ENCODE measurements around the gene KCNJ15.
A peak's percentile ranks its signal among the peaks of the same experiment; 100 is the strongest.
"Not testable (repeated sequence)": the region's sequence is repeated elsewhere in the genome, so short reads cannot be mapped to it uniquely, and the experiment has no call there.

Gene KCNJ15

DNA sequence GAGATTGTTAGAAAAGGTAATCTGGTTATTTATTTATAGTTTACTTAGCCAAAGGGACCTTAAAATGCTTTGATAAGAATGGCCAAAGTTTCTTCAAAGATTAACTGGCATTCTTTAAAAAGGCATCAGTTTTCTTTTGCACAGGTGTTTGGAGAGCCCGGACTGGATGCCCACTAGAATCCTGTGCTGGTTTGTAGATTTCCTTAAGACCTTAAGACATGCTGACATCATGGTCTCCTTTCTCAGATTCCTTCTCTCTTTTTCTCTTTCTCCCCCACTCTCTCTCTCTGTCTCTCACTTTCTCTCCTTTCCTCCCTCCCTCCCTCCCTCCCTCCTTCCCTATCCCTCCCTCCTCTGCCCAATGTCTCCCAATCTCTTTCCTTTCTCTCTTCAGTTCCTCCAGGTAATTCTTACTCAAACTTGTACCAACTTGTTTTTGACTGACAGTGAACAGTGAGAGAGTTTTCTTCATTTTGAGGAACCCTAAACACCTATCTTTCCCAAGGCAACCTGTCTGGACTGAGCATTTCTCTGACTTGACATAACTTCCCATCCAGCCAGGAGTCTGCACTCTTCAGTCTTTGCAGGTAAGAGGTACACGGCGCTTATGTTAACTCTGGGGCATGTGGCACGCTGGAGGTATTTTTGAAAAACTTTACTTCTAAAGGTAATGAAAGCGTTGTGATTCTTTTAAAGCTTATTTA lies at the start of gene KCNJ15:
Gene KCNJ15, plus strand, starts transcription at position 393 of the 704 bp plus-strand sequence. CDS start 42,271 bp downstream, outside the sequence.
- no peak for DNase-seq

DNA sequence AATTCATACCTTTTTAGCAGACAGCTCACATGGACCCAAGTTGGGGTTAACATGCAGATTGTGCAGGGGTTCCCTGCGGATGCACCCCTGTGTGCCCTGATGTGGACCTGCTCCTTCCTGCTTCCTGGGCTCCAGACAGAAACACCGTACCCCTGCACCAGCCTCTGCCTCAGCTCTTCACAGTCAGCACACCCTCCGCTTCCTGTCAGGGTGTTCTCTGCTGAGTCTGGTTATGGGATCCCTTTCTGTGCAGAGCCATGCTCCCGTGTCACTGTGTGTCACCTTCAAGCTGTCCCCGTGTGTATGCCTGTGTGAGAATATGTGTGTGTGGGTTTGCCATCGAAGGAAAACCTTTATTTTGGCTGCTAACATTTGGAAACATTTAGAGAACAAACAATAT lies 48.7 kb upstream of the KCNJ15 start:
- no peak for DNase-seq

DNA sequence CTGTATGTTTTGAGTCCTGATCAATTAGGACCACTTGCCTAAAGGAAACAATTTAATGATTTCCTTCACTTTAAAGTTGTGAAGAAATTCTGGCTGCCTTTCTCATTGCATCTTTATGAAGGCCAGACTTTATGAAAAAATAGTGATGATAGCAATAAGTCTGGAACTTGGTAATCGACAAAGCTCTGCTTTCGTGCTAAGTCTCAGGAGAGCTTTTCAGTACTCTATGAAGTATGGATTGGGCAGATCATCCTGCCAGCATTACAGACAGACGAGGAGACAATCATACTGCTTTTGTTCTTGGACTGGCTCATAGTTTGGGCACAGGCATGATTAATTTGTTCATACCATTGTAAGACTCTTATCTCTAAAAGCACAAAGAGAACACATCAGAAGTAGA lies 45.5 kb upstream of the KCNJ15 start:
- no peak for DNase-seq

DNA sequence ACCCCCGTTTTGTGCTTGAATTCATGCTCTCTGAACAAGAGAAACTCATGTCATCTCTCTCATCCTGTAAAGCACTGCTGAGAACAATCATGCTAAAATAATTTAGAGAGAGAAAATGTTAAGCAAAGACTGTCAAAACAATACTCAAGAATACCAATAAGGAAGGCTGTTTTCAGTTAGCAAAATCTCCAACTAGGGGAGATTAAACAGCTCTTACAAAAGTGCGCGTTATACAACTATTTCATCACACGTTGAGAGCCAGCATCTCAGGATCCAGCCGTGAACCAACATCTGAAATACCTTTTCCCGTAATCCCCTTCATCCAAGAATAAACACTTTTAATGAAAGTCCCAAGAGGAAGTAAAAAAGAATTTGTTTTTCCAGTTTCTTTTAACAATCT lies 44.1 kb upstream of the KCNJ15 start:
- no peak for DNase-seq

DNA sequence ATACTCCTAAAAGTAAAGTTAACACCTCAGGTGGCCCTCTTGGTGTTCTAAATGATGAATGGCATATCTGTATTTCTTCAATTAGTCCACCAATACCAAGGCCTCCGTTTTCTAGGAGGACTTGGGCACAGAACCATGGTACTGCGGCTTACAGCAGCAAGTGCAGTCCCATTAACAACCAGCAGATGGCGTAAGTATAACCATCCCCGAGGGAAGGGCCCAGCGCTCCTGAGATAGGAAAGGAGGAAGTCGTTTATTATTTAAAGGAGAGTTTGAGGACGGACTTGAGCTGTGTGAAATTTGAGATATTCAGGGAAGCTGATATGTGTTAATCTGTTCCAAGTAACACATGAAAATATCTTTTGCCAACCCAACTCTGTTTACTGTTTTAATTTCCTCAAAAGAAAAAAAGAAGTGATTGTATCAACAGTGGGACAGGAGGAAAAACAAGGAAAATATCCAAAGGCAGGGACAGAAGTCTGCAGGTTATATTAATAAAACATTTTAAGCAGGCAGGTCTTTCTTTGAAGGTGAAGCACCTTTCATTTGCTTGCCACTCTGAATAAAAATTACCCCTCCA lies 37.7 kb upstream of the KCNJ15 start:
- peak; percentile 24 for DNase-seq

DNA sequence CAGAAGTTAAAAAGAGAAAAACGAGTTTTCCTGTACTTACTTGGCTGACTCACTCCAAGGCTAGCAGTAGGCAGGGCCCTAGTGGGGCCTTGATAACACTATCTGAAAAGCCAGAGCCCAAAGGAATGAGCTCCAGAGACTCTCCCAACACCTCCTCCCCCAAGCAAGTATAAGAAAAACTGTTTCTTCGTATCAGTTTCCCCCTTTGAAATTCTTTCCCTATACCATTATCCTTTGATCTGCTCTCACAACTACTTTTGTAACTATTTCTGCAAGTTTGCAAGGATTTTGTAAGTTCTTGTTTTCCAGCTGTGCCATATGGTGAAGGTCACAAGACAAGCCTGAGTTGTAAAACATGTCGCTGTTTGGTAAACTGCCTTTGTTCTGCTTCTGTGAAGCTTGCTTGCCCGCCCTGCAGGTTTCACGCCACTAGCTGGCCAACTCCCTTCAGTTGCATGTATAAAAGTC lies 36.5 kb upstream of the KCNJ15 start:
- DNase-seq: no peak

DNA sequence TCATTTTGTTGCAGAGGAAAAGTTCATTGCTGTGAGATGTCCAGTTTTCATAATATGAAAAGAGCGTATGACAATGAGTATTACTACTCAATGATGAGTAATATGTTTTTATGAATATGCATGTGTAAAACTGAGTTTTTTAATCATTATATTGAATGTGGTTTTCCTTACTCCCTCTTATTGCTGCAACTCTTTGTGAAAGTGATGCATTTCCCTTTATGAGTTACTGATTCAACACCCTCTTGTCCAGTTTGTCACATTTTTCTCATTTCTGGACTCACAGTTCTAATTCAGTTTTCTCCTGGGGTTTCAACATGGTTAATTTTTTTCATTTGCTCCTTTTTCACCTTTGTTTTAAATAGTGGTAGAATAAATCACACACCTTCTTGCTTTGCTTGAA lies 35.2 kb upstream of the KCNJ15 start:
- no peak for DNase-seq

DNA sequence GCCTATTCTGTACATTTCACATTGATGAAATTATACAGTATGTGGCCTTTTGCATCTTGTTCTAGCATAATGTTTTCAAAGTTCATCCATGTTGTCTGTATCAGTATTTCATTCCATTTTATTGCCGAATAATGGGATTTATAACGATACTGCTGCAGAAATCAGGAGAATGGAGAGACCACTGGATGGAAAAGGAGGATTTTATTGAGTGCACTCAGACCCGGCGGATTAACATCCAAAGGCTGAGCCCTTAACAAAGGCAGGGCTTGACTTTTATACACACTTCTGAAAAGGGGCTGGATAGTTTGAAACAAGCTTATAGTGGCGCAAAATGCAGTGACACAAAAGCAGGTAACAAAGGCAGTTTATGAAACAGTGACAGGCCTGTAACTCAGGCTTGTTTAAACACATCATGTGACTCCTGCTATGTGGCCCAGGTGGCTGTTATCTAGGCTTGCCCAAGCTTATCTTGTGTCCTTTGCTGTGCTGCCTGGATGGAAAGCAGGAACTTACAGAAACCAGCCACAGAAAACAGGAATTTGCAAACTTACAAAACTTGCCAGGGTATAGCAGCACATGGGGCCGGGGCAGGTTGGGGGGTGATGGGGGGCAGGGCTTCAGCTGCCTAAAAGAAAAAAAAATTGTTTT lies 32.8 kb upstream of the KCNJ15 start:
- DNase-seq: no peak

DNA sequence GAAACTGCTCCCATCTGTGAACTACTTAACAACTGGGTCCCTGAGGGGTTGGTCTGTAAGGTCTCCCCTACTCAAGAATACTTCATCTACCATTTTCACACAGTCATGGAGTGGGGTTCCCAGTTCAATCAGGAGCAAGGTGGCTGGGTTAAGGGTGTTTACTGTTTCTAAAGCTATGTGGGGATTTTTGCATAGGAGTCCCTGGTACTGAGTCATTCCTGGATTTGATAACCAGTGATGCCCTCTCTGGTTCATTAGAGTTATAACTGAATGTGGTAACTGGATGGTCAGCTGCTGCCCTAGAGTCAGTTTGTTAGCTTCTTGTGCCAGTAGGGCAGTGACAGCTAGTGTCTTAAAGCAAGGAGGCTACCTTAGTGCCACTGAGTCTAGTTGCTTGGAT lies 29.4 kb upstream of the KCNJ15 start:
- DNase-seq: no peak

DNA sequence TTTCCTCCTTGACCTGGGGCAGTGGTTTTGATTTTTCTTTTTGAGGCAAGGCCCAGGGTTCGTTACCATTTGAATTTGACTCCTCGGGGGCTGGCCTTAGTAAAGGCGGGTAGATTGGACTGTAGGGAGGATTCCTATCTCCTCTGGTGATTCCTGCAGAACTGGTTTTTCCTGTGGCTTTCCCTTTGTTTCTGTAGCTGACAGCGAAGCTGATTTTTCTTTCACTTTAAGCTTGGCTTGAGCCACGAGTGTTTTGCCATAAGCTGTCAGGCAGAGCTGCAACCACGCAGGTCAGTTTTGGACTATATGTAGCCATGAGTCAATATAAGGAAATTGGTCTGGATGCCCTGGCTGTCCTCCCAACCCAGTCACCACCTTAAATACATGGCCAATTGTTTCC lies 28.7 kb upstream of the KCNJ15 start:
- DNase-seq: no peak

DNA sequence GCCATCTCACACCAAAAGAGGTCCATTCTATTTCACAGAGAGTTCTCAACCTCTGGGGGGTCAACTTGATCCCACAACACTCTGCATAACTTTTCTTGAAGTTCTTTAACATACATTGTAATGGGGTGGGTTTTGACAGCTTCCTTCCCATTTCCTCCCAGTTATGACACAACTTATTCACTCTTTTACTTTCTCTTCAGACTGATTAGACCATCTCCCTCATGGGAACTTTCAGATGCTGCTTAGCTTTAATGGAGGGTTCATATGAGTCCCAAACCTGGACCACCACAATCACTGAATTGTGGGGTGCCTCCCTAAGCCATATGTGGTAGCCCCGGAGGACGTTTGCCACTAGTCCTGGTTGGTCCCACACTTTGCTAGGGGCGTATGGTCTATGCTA lies 28.3 kb upstream of the KCNJ15 start:
- no peak for DNase-seq

DNA sequence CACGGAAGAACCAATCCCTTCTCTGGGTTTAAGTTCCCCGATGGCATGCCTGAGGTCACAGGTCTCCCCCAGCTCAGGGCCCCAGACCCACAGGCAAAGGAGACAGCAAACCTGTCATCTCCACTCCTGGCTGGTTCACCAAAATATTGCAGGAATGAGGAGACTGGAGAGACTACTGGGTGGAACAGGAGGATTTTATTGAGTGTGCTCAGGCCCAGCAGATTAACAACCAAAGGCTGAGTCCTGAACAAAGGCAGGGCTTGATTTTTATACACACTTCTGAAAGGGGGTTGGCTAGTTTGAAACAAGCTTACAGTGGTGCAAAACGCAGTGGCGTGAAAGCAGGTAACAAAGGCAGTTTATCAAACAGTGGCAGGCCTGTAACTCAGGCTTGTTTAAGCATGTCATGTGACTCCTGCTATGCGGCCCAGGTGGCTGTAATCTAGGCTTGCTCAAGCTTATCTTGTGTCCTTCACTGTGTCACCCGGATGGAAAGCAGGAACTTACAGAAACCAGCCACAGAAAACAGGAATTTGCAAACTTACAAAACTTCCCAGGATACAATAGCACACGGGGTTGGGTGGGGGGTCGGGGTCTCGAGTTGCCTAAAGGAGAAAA lies 27.4 kb upstream of the KCNJ15 start:
- DNase-seq: no peak

DNA sequence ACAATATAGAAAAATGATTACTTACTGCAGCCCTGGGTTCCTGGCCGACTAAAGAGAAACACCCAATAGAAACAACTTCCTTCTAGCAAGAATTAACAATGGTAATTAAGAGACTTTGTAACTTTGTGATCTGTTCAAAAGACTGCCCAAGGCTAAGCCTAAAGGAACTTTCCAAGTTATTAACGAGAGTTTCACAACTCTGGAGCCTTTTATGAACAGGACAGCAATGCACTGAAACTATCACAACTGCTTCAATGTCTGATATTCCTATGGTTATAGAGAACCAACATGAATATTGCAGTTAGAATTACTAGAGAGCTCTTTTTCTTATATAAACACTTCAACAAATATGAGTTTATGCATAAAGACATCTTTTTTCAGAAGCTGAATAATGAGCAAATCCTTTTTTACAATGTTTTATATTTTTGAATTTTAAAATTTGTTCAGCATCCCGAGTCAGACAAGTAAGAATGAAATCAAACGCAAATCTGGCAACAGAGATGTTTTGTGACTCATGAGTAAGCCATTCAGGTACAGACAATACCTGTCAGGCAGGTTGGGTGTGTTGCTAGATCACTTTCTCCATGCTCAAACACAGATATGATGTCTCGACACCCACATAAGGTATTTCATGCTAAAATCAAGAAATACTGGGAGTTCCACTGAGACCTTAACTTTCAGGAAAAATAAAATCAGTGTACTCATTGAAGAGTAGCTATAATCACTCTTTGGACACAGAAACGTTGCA lies 22.2 kb upstream of the KCNJ15 start:
- no peak for DNase-seq

DNA sequence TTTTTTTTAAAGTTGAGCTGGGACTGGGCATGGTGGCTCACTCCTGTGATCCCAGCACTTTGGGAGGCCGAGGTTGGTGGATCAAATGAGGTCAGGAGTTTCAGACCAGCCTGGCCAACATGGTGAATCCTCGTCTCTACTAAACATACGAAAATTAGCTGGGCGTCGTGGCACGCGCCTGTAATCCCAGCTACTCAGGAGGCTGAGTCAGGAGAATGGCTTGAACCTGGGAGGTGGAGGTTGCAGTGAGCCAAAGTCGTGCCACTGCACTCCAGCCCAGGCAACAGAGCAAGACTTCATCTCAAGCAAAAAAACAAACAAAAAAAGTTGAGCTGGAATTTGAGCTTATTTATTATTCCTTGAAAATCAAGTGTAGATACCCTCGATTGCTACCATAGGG lies 21.5 kb upstream of the KCNJ15 start:
- DNase-seq: not testable (repeated sequence)

DNA sequence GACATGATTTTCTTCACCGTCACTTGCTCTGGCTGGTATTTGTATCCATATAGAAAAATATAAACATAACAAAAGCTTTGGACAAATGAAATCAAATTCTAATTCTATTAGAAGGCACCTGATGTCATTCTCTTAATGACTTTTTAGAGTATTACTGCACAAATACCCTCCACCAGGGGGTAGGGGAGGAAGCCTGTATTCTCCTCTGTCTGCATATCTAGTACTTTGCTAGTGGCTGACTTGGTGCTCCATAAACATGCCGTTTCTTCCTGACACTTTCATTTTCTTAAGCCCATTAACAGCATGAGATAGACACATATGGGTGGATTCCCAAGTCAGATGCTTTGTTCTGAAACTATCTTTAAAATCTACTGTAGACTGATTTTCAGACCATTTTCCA lies 20.6 kb upstream of the KCNJ15 start:
- no peak for DNase-seq

DNA sequence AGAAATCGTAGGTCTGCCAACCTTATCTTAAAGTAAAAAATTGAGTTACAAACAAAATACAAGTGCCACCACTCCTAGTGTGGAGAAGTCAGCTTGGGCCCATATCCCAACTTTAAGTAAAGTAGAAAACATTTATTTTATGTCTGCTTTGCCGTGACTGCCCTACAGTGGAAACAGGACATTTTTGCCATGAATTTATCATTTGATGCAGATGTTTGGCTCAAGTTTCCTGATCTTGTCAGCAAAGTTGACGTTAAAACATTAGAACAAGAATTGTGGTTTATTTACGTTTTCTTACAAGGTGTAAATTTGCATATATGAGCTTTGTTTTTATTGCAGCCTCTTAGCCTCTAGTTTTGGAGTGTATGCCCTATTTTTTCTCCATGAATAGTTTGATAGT lies 17.1 kb upstream of the KCNJ15 start:
- no peak for DNase-seq

DNA sequence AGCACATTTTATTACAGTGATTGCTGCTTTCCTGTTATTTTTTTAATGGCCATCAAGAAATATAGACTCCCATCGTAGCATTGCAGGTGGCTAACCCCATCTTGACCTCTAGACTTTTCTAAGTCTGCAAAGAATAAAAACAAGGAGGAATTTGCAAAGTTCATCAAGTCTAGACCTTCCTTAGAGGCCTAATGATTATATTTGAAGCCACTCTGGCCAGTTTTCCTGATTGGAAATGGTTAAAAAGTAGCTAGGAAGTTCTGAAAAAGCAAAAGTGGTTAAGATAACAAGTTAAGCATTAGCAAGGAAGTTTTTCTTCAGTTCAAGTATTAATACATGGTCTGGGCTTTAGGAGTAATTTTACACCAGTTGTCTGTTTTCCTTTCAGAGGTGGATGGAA lies 16.7 kb upstream of the KCNJ15 start:
- DNase-seq: no peak

DNA sequence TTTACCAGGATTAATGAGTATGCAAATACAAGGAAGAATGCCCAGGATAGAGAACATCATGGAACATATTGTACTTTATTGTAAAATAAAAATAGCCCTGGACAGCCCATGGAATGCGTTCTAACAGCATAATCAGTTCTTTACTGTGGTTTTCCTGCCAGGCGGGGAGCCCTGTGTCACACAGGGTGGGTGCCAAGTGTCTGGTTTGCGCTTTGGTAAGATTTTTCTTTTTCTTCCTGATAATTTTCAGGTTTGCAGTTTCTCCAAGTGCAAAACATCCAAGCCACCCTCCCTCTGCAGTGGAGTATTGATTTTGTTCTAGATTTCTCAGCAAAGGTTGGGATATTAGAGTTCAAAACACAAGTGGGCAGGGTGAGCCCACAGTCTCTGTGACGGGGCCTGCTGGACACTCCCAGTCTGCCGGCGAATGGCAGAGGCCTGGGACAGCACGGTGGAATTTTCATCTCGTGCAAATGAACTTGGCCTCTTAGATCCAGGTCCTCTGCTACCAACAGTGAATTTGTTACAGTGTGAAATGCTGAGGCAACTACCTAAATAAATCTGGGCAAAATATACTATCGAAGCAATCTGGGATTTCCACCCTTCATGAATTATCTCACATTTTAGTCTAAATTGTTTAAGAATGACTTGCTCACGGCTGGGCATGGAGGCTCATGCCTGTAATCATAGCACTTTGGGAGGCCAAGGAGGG lies 15.6 kb upstream of the KCNJ15 start:
- DNase-seq: no peak

DNA sequence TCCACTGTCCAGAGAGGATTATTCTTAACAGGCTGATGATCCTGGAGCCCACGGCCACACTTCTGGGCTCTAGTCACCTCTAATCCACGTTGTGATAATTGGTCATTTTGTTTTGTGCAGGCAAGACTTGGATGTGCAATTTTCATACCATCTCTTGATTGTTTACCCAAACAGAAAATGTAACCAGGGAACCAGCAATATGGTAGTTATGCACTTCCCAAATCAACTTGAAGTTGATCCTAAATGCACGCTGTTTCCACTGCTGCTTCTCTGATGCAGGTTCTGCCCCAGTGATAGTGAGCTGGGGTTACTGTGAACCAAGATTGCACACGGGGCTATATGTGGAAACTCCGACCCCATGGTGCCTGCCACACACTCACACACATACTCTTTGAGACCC lies 14.7 kb upstream of the KCNJ15 start:
- DNase-seq: no peak

DNA sequence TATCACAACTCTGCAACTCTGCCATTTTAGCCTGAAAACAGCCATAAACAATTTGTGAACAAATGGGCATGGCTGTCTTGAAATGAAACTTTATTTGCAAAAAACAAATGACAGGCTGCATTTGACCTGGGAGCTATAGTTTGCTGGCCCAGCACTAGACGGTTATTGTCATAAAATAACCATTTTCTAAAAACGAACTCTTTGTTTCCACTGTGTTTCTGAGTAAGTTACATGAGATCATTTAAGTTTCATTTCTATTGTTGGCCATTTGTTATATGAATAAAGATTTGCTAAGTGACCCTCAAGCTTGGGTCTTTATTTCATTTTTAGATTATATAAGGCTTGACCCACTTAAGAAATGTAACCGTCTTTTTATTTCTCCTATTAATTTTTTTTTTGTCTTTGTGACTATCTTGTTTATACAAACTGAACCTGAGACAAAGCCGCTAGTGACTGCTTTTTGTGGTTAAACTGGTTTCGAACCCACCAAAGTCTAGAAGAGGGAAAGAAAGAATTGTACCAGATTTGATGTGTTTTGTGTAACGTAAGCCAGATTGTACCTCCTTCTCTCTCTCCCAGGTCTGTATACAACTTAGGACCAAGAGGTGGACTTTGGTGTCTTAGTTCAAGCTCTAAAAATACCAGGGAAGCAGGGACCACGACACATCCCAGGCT lies 12.9 kb upstream of the KCNJ15 start:
- DNase-seq: no peak

DNA sequence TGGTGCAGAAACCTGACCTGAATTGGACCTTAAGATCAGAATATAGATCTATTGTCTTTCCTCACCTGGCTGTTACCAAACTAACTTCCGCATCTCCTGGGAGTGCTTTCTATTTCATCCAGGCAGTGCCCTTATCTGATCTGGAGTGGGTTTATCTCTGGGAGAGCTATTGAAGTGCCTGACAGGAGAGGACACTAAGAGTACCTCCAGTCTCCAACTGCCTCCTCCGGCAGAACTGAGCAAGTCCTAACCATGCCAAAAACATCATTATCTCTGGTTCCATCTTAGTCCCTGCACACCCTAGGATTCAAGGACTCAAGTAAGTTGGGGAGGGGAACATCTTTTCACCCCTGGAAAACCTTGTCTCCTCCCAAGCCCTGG lies 12.4 kb upstream of the KCNJ15 start:
- DNase-seq: no peak

All from NCI-H146 (cell line).